ENCODE measurements around the gene KREMEN1. TPM values are rescaled to one million over a fixed set of nuclear protein-coding genes. Genes with fewer than 3 reads are reported as not detected.

Gene KREMEN1
- total and polyA plus RNA-seq, 4 donors = 1.2 to 22.6 (median 3.8) TPM

GRCh38 chr22:29126670-29127395 is 54.0 kb downstream of the KREMEN1 start:
- Histone ChIP-seq H3K4me3 (ENCODE audit: low read depth in 1 of 3, low read length in 3 of 3) (no peak overlapping the region), H3K27ac (ENCODE audit: low read depth in 1 of 2, low read length in 2 of 2) (peak overlapping the region; percentile 13 to 38), H3K36me3 (ENCODE audit: control insufficient read depth in 4 of 4, insufficient read depth in 3 of 4, low read depth in 1 of 4, low read length in 3 of 4) (peaks cover 0 to 2% (median 0%) of the 10 kb centered on the region in 4 donors), H3K4me1 (ENCODE audit: control insufficient read depth in 4 of 4, insufficient read depth in 4 of 4, low read length in 3 of 4) (peaks cover 7 to 38% (median 33%) of the 10 kb centered on the region in 4 donors), H3K27me3 (ENCODE audit: control insufficient read depth in 4 of 4, insufficient read depth in 4 of 4, low read length in 3 of 4) (no peaks in the 10 kb centered on the region), H3K9me3 (ENCODE audit: control insufficient read depth in 4 of 4, low read length in 3 of 4) (no peaks in the 10 kb centered on the region), H3K9ac (ENCODE audit: low read depth in 1 of 2, low read length in 2 of 2) (no peak overlapping the region)
- TF ChIP-seq TAF1 (conservative IDR thresholded peaks at IDR 0.05) = no peak
- TF ChIP-seq EGR1 (IDR thresholded peaks at IDR 0.05; ENCODE audit: low read depth in 2 of 2) = no peak
- TF ChIP-seq RXRA (IDR thresholded peaks at IDR 0.05) = peak; percentile 53 to 54
- TF ChIP-seq RAD21 (IDR thresholded peaks at IDR 0.05) = no peak
- no peak for TF ChIP-seq HNF4G (IDR thresholded peaks at IDR 0.05)
- TF ChIP-seq GABPA (IDR thresholded peaks at IDR 0.05 in 1 of 2, conservative IDR thresholded peaks at IDR 0.05 in 1 of 2) = no peak
- no peak for TF ChIP-seq SP1 (IDR thresholded peaks at IDR 0.05)
- TF ChIP-seq REST (IDR thresholded peaks at IDR 0.05) = no peak
- TF ChIP-seq HNF4A (conservative IDR thresholded peaks at IDR 0.05) = peak; percentile 9 to 11
- 23% methylated on average over 2 of the region's 2 CpGs for WGBS
- DNase-seq (ENCODE audit: low spot score) = no peak

DNA sequence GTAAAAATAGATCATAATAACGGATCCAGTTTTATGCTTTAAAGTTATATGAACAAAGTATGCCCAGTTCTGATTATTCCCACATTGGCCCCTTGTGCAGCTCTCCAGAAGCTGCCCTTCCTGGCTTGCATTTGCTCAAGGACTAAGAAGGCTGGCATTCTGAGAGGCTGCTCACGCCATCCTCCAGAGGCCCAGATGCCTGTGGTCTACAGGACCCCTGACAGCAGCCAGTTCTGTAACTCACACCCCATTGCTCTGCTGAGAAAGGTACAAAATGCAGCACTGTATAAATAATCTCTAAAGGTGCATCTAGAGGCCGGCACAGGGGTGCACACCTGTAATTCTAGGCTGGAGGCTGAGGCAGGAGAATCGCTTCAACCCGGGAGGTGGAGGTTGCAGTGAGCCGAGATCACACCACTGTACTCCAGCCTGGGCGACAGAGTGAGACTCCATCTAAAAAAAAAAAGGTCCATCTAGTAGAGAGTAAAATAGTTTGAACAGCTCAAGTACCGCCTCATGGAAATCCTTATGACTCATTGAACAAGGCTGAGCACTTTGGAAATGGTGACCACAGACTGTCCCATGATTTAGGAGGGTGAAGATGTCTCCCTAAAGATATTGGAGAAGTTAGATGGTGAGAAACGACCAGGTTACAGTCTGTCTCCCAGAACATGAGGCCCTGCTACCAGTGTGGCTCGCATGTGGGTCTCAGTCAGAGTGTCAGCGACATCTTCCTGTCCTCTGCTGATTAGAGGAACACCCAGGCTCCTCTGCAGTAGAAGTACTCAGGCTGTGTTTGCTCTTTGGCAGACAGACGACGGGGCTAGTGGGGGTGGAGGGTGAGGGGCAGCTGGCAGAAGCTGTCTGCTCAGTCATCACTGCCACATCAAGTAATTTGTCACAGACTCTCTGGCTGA is 56.3 kb downstream of the KREMEN1 start:
- Histone ChIP-seq H3K4me3 (ENCODE audit: low read depth in 1 of 3, low read length in 3 of 3) (no peak overlapping the region), H3K4me1 (ENCODE audit: control insufficient read depth in 4 of 4, insufficient read depth in 4 of 4, low read length in 3 of 4) (peaks cover 7 to 38% (median 33%) of the 10 kb centered on the region in 4 donors), H3K36me3 (ENCODE audit: control insufficient read depth in 4 of 4, insufficient read depth in 3 of 4, low read depth in 1 of 4, low read length in 3 of 4) (peaks cover 0 to 2% (median 0%) of the 10 kb centered on the region in 4 donors), H3K9ac (ENCODE audit: low read depth in 1 of 2, low read length in 2 of 2) (no peak overlapping the region), H3K9me3 (ENCODE audit: control insufficient read depth in 4 of 4, low read length in 3 of 4) (no peaks in the 10 kb centered on the region), H3K27me3 (ENCODE audit: control insufficient read depth in 4 of 4, insufficient read depth in 4 of 4, low read length in 3 of 4) (no peaks in the 10 kb centered on the region), H3K27ac (ENCODE audit: low read depth in 1 of 2, low read length in 2 of 2) (peak overlapping the region; percentile 54 to 58)
- no peak for DNase-seq (ENCODE audit: low spot score)
- WGBS = 65% methylated on average over 13 of the region's 13 CpGs
- no peak for TF ChIP-seq JUND (IDR thresholded peaks at IDR 0.05)
- TF ChIP-seq, protein P1, sequence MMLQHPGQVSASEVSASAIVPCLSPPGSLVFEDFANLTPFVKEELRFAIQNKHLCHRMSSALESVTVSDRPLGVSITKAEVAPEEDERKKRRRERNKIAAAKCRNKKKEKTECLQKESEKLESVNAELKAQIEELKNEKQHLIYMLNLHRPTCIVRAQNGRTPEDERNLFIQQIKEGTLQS (IDR thresholded peaks at IDR 0.05) = no peak
- no peak for TF ChIP-seq NR2F2 (IDR thresholded peaks at IDR 0.05)
- TF ChIP-seq FOXA2 (IDR thresholded peaks at IDR 0.05) = no peak
- TF ChIP-seq TAF1 (conservative IDR thresholded peaks at IDR 0.05) = no peak
- peak in 1 of 2 donors; percentile 18 for TF ChIP-seq RAD21 (IDR thresholded peaks at IDR 0.05)
- peak; percentile 43 to 65 for TF ChIP-seq RXRA (IDR thresholded peaks at IDR 0.05)
- no peak for TF ChIP-seq HNF4G (IDR thresholded peaks at IDR 0.05)
- TF ChIP-seq HNF4A (conservative IDR thresholded peaks at IDR 0.05) = peak in 1 of 2 donors; percentile 31
- TF ChIP-seq REST (IDR thresholded peaks at IDR 0.05) = no peak
- no peak for TF ChIP-seq YY1 (IDR thresholded peaks at IDR 0.05)
- no peak for TF ChIP-seq FOXA1 (IDR thresholded peaks at IDR 0.05)
- TF ChIP-seq SP1 (IDR thresholded peaks at IDR 0.05) = peak; percentile 65
- TF ChIP-seq GABPA (IDR thresholded peaks at IDR 0.05 in 1 of 2, conservative IDR thresholded peaks at IDR 0.05 in 1 of 2) = no peak
- TF ChIP-seq EGR1 (IDR thresholded peaks at IDR 0.05; ENCODE audit: low read depth in 2 of 2) = no peak
- TF ChIP-seq, protein P2, sequence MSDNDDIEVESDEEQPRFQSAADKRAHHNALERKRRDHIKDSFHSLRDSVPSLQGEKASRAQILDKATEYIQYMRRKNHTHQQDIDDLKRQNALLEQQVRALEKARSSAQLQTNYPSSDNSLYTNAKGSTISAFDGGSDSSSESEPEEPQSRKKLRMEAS (IDR thresholded peaks at IDR 0.05) = no peak
- TF ChIP-seq CTCF (IDR thresholded peaks at IDR 0.05; ENCODE audit: low read depth, low read length, missing input control) = no peak

Measured in liver (tissue), 9 donors.